EL (cell line): Measurements from ENCODE around the gene MOB3A.
"Not testable (repeated sequence)": the region's sequence is repeated elsewhere in the genome, so short reads cannot be mapped to it uniquely, and the experiment has no call there.

ENCODE experiments used
- DNase-seq: peaks from one replicate; pipeline ENCODE4 v3.0.0-alpha.2; 2016

MOB3A gene

DNA sequence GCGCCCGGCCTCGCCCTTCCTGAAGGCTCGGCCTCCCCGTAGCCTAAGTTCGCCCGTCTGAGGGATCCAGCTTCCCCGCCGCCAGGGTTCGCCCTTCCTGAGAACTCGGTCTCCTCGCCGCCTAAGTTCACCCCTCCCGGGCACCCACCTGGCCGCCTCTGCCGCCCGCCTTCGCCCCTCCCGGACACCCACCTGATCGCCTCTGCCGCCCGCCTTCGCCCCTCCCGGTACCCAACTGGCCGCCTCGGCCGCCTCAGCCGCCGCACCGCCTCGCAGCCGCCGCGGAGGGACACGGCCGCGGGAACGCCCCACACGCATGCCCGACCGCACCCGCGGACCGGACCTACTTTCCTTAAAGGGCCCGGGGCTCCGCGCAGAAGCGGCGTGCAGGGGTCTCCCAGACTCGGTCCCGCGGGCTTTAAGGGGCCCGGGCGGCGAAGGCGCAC lies at the start of gene MOB3A:
Gene MOB3A, minus strand, starts transcription at position 293 of the 446 bp plus-strand sequence. CDS start 17,766 bp downstream, outside the sequence.
- peak; percentile 91 for DNase-seq

DNA sequence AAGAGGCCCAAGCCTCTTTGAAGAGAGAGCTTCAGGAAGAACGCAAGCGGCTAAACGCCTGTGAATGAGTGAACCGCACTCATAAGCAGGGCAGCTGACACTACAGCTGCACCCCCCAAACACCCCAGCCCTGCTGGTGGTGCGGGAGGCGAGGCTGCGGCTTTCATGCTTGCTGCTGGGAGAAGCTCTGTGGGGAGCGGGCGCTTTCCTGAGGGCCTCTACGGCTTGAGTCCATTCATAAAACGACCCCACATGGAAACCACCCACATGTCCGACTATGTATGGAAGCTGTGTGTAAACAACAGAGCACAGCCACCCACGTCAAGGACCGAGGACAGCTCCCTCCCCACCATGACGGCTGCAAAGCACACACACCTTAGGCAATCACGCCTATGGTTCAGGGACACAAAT lies 49.7 kb upstream of the MOB3A start:
- no peak for DNase-seq

DNA sequence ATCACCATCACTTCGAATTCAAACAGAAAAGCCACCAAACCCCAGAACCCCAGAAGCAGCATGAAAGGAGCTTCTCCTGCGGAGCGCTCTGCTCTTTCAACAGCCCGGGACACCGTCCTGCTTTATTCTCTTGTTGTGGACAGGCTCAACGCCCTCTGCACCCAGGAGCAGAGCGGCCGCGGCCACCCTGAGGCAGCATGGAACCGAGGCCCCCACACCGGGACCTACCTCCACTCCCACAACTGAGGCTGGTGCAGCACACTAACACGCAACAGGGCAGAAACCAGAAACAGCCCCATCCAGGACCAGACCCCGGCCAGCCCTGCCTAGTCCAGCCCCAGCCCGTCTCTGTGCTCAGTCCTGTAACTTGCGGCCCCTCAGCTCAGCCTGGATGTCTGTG lies 48.1 kb upstream of the MOB3A start:
- no peak for DNase-seq

DNA sequence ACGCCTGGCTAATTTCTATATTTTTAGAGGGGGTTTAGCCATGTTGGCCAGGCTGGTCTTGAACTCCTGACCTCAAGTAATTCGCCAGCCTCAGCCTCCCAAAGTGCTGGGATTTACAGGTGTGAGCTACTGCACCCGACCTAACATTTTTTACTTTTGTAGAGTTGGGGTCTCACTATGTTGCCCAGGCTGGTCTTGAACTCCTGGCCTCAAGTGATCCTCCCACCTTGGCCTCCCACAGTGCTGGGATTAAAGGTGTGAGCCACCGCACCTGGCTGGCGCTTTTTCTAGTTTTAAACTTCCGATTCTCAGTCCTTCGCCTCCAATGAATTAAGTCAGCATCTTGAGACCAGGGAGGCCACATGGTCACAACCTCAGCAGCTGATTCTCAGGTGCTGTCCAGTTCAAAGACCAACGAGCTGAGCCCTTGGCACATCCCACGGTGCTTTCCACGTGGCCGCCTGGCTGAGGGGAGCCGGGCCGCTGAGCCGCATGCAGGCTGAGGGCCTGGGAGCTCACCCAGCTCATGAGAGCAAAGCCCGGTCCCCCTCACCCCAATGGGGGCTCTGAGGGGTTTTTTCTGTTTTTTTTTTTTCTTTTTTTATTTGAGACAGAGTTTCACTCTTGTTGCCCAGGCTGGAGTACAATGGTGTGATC lies 46.2 kb upstream of the MOB3A start:
- DNase-seq: no peak

DNA sequence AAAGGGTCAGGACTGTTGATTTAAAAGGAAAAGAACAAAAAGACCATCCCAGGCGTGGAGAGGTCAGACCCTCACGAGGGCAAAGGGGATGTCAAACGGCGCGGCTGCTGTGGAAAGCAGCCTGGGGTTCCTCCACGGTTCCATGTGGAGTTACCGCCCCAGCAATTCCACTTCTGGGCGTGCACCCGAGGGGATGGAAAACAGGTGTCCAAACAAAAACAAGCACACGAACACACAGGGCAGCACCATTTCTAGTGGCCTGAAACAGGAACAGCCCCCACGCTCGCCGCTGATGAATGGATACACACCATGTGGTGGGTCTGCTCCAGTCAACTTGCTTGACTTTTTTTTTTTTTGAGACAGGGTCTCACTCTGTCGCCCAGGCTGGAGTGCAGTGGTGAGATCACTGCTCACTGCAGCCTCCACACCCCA lies 44.0 kb upstream of the MOB3A start:
- no peak for DNase-seq

DNA sequence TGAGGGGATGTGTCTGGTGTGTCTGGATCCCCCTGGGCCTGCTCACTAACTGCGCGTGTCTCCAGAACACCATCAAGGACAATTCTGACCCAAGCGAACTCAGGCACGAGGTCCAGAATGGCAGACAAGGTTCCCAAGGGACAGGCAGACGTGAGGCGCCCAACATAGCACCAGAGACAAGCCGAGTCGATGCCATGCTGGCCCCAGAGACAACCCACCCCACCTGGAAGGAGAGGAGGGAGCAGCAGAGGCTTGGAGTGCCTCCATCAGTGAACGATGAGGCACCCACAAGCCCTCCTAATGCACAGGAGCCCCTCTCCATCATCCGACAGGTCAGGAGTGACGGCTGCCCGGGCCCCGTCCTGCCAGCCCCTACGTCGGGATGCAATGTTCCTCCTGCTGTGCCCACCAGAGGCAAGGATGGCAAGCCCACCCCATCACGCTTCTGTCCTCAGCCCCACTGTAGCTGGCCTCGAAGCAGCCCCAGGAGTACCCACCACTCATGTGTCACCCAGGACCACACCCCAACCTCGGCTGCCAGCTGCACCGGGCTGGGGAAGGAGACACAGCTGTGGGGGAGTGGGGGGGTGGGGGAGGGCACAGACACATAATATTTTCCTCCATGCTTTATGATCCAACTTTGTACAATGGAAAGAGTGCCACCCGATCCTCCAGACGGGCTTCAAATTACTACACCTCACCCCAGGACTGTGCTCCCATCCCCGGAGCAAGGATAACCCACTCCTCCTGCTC lies 43.4 kb upstream of the MOB3A start:
- DNase-seq: no peak

DNA sequence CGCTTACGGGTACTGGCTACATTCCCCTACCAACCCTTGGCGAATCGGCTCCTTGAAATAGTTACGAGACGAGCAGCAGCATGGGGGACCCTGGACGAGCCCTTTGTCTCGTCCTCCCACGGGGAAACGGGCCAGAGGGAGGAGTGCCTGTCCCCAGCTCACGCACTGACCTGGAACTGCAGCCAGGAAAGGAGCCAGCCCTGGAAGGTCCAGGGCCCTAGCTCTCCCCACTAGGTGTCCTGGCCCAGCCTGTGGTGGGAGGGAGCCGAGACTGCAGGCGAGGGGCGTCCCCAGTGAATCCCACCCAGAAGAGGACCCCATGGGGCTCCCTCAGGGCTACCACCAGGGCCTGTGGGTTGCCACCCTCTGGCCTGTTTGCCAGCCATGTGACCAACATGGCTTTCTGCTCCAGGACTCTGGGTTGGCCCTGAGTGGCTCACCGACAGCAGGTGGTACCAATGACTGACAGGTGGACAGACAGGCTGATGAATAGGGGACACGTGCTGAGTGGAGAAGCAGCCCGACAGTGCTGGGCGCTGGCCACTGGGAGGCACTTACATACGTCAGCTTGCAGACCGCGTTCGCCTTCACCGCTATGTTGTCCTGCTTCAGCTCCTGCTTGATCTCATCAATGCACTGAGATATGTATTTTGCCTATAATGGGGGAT lies 42.1 kb upstream of the MOB3A start:
- DNase-seq: no peak

DNA sequence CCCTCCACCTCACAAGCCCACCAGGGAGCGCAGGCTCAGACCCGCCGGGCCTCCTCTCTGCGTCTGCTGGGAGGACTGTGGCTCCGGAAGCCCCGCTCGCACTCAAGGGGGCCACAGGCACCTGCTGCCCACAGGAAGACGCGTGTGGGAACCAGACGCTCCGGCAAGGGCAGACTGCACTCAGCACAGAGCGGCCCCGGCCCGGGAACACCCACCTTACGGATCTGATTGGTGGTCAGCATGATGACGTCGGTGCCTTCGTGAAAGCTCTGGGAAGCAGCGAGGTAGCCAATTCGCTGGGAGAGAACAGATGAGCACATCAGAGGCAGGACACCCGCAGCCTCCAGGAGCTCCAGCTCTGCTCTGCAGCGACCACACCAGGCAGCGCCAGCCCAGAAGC lies 40.7 kb upstream of the MOB3A start:
- DNase-seq: no peak

DNA sequence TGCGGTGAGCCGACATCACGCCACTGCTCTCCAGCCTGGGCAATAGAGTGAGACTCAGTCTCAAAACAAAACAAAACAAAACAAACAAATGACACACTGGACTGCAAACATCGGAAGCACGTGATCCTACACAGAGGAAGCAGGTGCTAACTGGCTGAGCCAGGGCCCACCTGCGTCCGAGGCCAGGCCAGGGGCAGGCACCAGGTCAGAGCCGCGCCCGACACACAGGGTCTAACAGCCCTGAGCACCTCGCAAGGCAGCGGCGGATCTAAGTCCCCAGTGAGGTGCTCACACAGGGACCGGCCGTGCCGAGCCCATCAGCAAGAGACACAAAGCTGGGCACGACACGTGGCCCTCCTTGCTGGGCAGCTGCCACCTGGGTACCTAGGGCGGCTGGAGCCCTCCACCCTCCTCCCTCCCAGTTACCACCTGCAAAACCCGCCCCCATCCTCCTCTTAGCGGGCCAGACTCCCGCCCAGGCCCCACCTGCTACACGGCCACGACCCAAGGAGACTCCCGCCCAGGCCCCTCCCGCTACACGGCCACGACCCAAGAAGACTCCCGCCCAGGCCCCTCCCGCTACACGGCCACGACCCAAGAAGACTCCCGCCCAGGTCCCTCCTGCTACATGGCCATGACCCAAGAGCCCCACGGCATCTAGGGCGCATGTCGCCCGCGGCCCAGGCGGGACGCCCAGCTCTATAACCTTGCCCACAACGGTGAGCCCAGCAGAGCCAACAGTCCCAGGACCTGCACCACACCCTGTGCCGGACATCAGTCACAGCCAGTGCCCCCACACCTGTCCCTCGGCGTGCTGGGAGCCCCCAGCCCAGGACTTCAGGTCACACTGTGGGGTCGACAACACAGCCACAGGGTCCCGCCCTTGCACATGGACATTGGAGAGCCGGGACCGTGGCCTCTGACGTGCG lies 39.6 kb upstream of the MOB3A start:
- no peak for DNase-seq

DNA sequence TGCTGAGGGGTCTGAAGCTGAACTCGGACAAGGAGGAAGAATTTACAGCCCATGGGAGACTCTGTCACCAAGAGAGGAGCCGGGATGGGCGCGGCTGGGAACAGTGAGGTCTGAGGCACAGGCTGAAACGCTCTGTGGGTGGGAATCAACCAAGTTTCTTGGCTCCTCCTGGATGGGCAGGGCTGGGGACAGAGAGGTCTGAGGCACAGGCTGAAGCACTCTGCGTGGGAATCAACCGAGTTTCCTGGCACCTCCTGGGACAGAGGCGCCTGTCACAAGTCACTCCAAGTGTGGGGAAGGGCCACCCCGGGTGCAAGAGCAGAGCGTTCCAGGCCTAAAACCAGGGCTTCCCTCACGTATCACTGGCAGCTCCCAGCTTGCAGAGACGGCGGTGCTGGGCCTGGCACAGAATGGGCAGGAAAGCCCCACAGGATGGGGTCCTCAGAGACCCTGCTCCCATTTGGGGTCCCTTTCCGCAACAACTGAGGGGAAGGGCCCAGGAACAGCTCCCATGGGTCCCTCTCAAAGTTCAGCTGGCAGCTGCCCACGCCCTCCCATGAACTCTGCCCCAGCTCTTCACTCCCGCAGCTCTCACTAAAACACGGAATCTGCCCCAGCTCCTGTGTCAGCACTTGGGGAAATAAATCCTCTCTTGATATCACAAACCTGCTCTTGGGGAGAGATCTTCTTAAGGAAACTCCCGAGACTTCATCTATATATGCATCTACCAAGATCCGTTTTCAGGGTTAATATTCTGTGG lies 36.8 kb upstream of the MOB3A start:
- no peak for DNase-seq

DNA sequence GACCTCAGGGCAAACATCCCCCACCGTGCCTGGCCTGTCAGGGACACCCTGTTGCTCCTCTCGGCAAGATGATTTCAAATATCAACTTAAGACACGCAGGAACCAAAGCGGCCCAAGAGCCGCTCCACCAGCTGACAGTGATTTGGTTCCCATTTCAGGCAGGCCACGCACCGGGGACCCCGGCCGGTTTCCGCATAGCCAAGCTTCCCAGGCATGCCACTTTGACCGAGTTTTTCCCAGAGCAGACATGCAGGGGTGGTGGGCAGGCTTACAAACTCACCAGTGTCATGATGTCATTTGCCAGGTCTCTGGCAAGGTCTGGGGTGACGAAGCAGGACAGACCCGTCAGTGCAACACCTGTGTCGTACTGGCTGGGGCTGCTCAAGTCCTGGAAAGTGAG lies 36.1 kb upstream of the MOB3A start:
- no peak for DNase-seq

DNA sequence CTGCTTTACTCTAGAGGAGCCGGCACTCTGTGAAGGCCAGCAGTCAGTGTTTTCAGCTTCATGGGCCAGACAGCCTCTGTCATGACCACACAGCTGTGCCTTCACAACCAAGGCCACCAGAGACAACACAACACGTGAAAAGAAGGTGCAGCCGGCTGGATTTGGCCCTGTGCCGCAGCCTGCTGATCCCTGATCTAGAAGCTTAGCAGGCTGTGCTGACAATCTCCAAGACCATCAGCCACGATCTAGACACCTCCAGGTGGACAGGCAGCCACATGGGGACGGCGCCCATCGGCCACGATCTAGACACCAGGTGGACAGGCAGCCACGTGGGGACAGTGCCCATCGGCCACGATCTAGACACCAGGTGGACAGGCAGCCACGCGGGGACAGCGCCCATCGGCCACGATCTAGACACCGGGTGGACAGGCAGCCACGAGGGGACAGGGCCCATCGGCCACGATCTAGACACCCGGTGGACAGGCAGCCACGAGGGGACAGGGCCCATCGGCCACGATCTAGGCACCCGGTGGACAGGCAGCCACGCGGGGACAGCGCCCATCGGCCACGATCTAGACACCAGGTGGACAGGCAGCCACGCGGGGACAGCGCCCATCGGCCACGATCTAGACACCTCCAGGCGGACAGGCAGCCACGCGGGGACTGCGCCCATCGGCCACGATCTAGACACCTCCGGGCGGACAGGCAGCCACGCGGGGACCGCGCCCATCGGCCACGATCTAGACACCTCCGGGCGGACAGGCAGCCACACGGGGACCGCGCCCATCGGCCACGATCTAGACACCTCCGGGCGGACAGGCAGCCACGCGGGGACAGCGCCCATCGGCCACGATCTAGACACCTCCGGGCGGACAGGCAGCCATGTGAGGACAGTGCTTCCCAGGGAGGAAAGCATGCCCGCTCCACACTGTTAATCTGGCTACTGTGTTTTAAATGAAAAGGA lies 35.2 kb upstream of the MOB3A start:
- not testable (repeated sequence) for DNase-seq

DNA sequence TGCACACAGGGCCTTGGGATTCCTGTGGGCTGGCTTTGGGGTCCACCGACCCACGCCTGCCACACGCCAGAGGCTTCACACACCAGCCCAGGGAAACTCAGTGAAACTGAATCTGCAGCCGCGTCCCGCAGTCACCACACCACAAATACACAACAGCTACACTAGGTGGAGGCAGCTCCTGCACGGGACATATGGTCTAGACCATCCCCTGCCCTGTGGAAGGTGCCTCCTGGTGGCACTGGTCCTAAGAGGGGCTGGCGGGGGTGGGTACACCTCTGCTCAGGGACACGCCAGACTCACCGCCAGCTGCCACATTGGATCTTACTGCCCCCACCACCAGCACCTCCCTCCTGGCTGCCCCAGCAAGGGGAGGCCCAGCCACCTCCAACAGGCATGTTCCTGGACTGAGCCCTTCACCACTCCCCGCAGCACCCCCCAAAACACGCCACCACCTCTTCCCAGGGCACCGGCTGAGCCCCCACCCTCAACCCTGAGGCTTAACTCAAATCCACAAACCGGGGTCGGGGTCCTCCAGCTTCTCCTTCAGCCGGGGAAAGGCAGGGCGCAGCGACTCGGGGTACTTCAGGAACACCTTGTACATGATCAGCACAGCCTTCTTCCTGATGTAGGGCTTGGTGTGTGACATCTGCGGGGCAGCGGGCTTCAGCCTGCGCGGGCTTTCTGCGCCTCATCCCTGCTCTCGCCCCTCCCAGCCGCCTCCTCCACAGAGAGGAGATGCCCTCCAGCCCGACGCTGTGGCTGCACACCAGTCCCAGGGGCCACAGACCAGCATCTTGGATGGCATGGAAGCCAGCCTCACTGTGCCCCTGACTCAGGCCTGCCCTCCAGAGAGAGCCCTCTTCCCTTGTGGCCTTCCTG lies 34.0 kb upstream of the MOB3A start:
- no peak for DNase-seq

DNA sequence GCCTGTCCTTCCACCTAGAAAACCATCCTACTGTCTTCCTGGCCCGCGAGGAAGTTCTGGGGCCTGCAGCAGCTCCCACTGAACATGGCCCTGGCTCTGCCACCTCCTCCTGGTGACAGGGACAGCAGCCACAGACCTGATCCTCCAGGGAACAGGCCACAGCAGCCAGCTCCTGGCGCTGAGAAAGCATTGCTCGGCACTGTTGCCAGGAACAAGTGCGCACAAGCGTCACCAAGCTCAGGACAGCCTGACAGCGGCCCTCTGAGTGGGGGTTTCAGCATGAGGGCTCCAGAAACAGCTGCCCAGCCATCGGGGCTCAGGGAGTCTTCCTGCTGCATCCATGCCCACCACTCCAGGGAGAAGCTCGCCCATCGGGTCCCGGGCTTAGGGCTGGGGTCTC lies 33.4 kb upstream of the MOB3A start:
- DNase-seq: no peak

DNA sequence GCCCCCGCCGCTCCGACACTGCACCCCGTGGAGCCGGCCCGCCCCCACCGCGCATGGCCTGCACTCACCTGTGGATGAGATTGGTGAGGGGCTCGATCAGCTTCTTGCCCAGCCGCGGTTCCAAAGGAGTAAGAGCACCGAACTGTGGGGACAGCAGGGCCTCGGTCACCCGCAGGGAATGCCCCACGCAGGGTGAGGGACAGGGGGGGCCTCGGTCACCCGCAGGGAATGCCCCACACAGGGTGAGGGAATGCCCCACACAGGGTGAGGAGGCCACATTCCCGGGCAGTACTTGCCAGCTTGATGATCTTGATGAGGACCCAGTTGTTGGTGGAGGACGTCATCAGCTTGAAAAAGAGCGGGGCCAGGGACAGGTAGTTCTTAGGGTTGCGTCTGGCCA lies 32.9 kb upstream of the MOB3A start:
- DNase-seq: no peak

DNA sequence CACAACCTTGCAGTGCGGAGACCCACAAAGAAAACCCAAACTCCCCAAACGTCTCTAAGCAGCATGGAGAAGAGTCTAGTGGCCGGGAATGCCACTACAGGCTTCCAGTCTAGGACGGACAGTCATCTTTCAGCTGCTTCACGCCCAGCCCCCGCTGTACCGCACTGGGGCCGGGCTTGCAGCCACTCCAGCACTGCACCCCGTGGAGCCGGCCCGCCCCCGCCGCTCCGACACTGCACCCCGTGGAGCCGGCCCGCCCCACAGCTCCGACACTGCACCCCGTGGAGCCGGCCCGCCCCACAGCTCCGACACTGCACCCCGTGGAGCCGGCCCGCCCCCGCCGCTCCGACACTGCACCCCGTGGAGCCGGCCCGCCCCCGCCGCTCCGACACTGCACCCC lies 32.1 kb upstream of the MOB3A start:
- DNase-seq: not testable (repeated sequence)

DNA sequence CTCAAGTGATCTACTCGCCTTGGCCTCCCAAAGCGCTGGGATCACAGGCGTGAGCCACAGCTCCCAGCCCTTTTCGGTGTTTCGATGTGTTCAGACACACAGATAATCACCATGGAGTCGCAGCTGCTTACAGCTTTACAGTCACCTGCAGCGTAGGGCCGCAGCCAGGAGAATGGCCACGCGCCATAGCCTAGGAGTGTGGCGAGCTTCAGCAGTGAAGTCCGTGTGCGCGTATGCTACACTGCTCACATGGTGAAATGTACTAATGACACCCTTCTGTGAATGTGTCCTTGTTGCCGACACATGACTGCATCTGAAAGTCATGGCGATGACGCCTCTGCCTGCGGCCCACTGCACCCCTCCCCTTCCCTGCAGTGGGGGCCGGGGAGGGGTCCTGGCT lies 31.6 kb upstream of the MOB3A start:
- no peak for DNase-seq

DNA sequence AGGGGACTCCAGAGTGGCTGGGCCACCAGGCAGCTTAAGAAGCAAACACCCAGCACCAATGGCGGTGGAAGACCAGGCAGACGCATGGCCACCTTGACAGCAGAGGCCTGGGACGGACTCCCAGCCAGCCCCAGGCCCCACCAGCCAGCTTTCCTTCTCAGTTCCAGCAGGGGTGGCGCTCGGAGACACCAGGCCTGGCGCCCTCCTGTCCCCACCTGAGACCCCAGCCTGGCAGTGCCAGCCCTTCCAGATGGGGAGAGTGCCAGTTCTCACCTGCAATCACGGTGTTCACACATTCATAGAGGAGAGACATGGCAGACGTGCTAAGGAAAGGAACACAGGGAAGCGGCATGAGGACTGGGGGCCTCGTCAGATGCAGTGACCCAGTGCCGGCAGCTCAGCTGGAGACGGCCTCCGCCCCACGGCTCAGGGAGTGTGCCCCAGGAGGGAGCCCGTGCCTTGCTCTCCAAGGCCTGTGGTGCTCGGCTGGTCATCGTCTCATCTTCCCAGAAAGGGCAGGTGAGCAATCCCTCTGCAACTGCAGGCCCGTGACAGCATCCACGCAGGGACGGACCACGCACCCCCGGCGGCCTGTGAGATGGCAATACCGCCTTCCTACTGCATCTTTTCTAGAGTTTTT lies 30.9 kb upstream of the MOB3A start:
- DNase-seq: no peak

DNA sequence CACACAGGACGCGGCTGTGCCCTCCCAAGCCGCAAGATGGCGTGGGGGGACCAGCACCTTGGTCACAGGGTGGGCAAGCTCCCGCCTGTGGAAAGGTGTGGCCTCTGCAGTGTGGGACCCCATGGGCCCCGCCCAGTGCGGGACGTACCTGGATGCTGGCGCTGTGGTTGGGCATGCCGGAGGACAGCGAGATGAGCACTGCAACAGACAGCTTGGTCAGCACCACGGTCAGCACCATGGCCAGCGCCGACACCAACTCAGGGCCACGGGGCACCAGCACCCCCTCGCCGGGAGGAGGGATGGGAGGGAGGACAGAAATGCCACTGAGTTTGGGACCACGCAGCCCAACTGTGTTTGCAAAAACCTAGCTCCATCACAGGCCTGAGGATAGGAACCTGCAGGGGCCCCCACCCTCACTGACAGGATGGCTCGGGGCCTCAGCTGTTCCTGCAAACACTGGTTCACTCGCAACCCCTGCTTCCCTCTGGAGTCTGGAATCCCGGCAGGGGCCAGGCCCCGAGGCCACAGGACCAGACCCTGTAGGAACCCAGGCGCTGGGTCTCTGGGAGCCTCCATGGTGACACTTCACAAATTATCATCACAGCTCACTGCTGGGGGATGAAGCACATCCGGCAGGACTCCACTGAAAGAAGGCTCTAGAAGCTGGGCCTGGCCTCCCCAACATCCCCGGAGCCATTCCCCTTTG lies 27.7 kb upstream of the MOB3A start:
- DNase-seq: no peak
